HG02678 (cell line): ENCODE results near the gene MTLN.
"Not testable (repeated sequence)": the region's sequence is repeated elsewhere in the genome, so short reads cannot be mapped to it uniquely, and the experiment has no call there.

Experiments used
- ATAC-seq: cut with Tn5 transposase; IDR thresholded peaks from one replicate; pipeline ENCODE4 v1.9.1; 2021; ENCODE audit warnings: mild to moderate bottlenecking, moderate library complexity; ENCODE audit not compliant: unreplicated experiment

The MTLN gene, protein sequence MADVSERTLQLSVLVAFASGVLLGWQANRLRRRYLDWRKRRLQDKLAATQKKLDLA

GRCh38 chr2:110211938-110212858 is at the start of gene MTLN:
Gene MTLN (minus strand): TSS chr2:110212547. CDS start chr2:110212525, 22 bp downstream.
- ATAC-seq: peak; percentile 95

DNA sequence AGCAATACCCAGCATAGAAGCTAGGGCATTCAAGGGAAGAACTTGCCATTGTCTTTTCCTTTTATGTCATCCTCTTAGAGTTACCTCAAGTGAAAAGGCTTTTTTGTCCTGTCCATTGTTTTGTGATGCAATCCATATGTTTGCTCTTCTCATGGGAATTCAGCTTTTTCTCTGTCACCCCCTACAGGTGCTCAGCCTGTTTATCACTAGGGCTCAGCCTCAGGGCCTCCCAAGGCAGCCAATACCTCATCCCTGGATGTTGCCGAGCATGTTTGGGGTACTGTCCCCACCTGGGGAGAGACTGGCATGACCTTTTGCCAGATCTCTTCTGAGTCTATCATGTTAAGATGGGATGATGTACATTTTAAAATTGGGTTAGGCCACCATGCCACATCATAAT is 49.6 kb upstream of the MTLN start:
- ATAC-seq: not testable (repeated sequence)

DNA sequence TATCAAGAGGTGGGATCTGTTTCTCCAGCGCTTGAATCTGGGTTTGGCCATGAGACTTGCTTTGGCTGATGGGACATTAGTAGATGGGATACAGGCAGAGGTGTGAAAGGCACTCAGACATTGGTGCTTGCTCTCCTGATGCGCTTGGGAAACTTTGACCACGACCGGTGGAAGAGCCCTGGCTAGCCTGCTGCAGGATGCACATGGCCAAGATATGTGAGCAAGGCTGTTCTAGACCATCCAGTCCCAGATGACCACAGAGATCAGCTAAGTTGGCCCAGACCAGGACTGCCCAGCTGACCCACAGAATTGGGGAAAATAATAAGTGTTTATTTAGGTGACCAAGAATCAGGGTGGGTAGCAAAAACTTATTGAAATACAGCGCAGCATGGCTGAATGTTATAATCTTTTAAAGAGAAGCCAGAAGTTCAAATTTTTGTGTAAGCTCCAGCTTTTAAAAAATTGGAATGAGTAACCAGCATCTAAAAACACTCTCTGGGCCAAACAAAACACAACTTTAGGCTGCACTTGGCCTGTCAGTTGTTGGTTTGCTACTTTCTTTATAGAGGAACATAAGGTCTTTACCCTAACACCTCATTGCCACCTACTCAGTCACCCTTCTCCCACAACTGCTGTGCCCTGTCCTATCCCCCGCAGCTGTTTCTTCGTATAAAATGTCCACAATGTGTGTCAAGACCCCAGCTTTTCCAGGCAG is 35.9 kb upstream of the MTLN start:
- not testable (repeated sequence) for ATAC-seq

DNA sequence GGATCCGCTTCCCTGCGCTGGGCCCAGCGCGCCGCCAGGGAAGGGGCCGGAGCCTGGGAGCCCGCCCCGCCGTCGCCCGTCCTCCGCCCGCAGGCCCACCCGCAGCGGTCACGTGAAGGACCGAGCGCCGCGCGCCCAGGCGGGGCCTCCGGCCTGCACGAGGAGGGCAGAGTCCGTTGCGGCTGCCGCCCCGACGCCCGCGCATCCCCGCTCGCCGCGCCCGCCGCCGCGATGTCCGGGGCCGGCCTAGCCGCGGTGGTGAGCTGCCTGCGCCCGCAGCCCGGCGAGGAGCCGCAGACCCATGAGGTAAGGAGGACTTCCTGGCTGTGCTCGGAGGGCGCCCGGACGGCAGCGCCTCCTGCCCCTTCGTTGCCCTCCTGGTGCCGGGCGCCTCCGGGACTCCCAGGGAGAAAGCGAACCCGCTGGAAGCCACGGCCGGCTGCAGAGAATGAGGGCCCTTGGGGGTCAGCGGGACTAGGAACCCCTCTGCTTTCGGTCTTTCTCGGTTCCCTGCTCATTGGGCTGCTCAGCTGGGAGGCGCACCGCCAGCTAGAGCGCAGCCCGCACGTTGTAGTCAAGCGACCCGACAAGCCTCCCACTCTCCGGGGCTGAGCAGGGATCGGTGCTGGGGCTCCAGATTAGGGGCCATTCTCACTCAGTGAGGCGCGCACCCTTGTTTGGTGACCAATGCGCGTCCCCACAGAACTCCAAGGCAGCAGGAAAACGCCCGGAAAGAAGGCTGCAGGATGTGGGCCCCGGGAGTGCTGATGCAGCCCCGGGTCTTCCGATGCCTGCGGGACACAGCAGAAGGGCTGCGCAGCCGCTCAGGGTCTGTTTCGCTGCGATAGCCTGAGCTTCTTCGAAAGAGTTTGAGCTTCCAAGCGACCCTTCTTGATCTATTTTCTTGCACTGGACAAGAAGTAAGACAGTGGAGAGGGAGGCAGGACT is 33.4 kb upstream of the MTLN start:
- ATAC-seq: not testable (repeated sequence)

- ATAC-seq: not testable (repeated sequence)
Measured at GRCh38 chr2:110243283-110243682, 30.9 kb upstream of the MTLN start.

DNA sequence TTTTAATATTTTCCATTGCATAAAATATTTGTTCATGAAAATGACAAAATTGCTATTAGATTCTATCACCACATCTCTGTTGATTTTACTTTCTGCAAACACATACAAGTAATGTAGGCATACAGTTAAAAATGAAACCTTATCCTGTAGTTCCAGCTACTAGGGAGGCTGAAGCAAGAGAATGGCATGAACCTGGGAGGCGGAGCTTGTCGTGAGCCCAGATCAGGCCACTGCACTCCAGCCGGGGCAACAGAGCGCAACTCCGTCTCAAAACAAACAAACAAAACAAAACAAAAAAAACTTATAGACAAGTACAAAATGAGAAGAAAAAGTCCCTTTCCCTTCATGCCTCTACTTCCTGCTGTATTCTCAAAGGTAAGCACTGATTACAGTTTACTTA is 22.2 kb upstream of the MTLN start:
- not testable (repeated sequence) for ATAC-seq

- not testable (repeated sequence) for ATAC-seq
Measured at GRCh38 chr2:110229886-110230285, 17.5 kb upstream of the MTLN start.

- ATAC-seq: not testable (repeated sequence)
Measured at GRCh38 chr2:110222626-110223025, 10.3 kb upstream of the MTLN start.

GRCh38 chr2:110221938-110222337 is 9.6 kb upstream of the MTLN start:
- ATAC-seq: no peak

DNA sequence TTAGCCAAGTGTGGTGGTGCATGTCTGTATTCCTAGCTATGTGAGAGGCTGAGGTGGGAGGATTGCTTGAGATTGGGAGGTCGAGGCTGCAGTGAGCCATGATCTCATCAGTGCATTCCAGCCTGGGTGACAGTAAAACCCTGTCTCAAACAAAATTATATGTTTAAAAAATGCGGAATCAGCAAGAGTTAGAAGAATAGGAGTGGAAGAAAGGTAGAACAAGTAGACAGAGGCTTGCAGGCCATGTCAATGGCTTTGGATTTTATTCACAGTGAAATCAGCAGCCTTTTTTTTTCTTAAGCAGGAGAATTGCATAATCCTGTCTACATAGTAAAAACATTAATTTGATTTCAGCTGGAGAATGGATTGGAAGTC is 7.8 kb upstream of the MTLN start:
- no peak for ATAC-seq

GRCh38 chr2:110219496-110220189 is 7.3 kb upstream of the MTLN start:
- ATAC-seq: no peak

DNA sequence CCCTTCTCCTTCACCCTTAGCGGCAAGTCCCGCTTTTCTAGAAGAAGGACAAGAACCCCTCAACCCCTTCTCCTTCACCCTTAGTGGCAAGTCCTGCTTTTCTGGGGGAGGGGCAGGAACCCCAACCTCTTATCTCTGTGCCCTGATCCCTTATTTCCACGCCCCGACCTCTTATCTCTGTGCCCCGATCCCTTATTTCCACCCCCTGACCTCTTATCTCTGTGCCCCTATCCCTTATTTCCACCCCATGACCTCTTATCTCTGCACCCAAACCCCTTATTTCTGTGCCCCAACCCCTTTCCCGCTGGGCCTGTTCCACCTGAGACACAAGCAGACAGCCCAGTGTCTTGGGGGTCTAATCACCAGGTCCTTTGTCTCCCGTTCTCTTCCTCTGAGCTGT is 6.5 kb upstream of the MTLN start:
- not testable (repeated sequence) for ATAC-seq

- ATAC-seq: no peak
Measured at GRCh38 chr2:110216803-110217202, 4.5 kb upstream of the MTLN start.

GRCh38 chr2:110216199-110216598 is 3.9 kb upstream of the MTLN start:
- no peak for ATAC-seq

GRCh38 chr2:110215566-110216158 is 3.3 kb upstream of the MTLN start:
- ATAC-seq: no peak

- no peak for ATAC-seq
Measured at GRCh38 chr2:110215091-110215490, 2.7 kb upstream of the MTLN start.

GRCh38 chr2:110213522-110213921 is 1.2 kb upstream of the MTLN start:
- not testable (repeated sequence) for ATAC-seq

DNA sequence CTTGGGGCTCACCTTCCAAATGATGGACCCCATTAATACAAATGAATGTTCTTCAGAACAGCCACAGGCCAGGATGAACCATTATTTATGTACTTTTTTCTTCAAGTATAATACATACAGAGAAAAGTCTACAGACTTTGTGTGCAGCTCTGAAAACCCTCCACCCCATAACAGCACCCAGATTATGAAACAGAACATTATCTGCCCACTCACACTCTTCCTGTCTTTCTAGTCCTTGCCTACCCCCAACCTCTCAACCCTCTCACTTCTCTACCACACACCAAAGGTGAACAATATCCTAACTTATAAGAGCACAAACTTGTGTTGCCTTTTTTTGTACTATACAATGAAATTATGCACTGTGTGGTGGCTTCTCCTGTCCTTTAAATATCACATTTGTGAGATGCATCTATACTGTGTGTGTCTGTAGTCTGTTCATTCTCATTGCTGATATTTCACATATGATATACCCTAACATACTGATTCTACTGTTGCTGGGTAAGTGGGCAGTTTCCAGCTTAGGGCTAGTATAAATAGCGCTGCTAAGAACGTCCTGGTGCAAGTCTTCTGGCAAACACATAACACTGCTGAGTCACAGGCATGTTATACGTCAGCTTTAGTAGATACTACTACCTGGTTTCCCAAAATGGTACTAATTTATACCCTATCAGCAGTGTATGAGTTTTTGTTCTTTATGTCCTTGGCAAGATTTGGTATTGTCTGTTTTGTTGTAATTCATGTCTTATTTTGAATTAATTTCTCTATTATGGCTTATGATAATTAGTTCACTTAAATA is 6.5 kb downstream of the MTLN start:
- ATAC-seq: no peak
